Transverse colon (tissue), 4 donors: Measurements from ENCODE around the gene CENPM. TPM values are rescaled to one million over a fixed set of nuclear protein-coding genes. Genes with fewer than 3 reads are reported as not detected.

ENCODE experiments used
- DNase-seq: peaks from one replicate; pipeline ENCODE4 v3.0.0-alpha.2; 2019
- H3K27ac ChIP-seq, 4 donors: fragments of 200-600 bp; sonication (generic); 2 replicates each; pipeline ENCODE4 v1.5.1; 2016 to 2018; ENCODE audit warnings: inconsistent platforms in 4 of 4
- H3K27me3 ChIP-seq: fragments of 200-600 bp; sonication (generic); 2 replicates; pipeline ENCODE4 v1.5.1; 2017; ENCODE audit warnings: inconsistent platforms
- H3K36me3 ChIP-seq, 4 donors: fragments of 200-600 bp; sonication (generic); 2 replicates each; pipeline ENCODE4 v1.5.1; 2017 to 2019; ENCODE audit warnings: inconsistent platforms in 4 of 4
- H3K4me1 ChIP-seq, 4 donors: fragments of 200-600 bp; sonication (generic); 2 replicates each; pipeline ENCODE4 v1.5.1; 2017 to 2020; ENCODE audit warnings: inconsistent platforms in 4 of 4
- H3K4me3 ChIP-seq, 4 donors: fragments of 200-600 bp; sonication (generic); 1 replicate in 1 of 4; 2 replicates in 3 of 4; pipeline versions ENCODE4 v1.5.1 to v1.6.1; 2017 to 2019; ENCODE audit warnings: inconsistent platforms in 4 of 4
- H3K9me3 ChIP-seq, 2 donors: fragments of 200-600 bp; sonication (generic); 2 replicates each; pipeline ENCODE4 v1.5.1; 2017 to 2019; ENCODE audit warnings: inconsistent platforms in 2 of 2
- CTCF ChIP-seq, 5 experiments: fragments of 200-600 bp in 3 of 5; fragments of 450-650 bp in 2 of 5; sonication (generic) in 3 of 5; IDR thresholded peaks; 1 replicate in 2 of 5; 2 replicates in 3 of 5; pipeline ENCODE4 v1.5.1; 2016 to 2017; ENCODE audit warnings: antibody characterized with exemption in 5 of 5, inconsistent platforms in 3 of 5, mild to moderate bottlenecking in 2 of 5, moderate library complexity in 1 of 5
- EP300 ChIP-seq: sonication (generic); formaldehyde crosslinking; IDR thresholded peaks from one replicate; pipeline ENCODE4 v1.6.1; 2017; ENCODE audit warnings: antibody characterized with exemption, low read depth
- POLR2A ChIP-seq: fragments of 450-650 bp; IDR thresholded peaks from one replicate; pipeline ENCODE4 v1.6.1; 2016; ENCODE audit warnings: antibody characterized with exemption, mild to moderate bottlenecking, moderate library complexity
- POLR2AphosphoS5 ChIP-seq, 3 donors: sonication (generic); formaldehyde crosslinking; IDR thresholded peaks; one replicate each; pipeline ENCODE4 v1.6.1; 2016; ENCODE audit warnings: antibody characterized with exemption in 3 of 3
- WGBS, 2 donors: methylation state at CpG; one replicate each; pipeline ENCODE4 v1.1.5; 2018; ENCODE audit warnings: low coverage in 1 of 2; 5-methylcytosine and 5-hydroxymethylcytosine counted together
- in situ Hi-C, 4 donors: fragments of 200-750 bp; cut with MboI; loops; one replicate each; pipeline versions ENCODE4 v1.15.0 to v1.15.1; 2017; ENCODE audit warnings: low sequenced_read_pairs in 3 of 4, low pct_ligation_motif_present in 1 of 4, low pct_unique_long_range_greater_than_20kb in 1 of 4
- intact Hi-C: fragments of 100-400 bp; cut with DNase I; formaldehyde crosslinking; loops from one replicate; pipeline ENCODE4 v1.15.1; 2023; ENCODE audit warnings: low total_unique reads
- total RNA-seq, 4 donors: library from RNA; depleted of rRNA; stranded (reverse); fragments of >200 nt; gene quantifications; one replicate each; pipeline ENCODE4 v1.1.0, GENCODE V29; 2016

Gene CENPM
- total RNA-seq, 4 donors from 2014 or later, result 6.0 to 22.9 (median 11.0) TPM; not detected in 1

GRCh38 chr22:41914611-41915034 is 32.3 kb downstream of the CENPM start:
- H3K27me3 ChIP-seq, result peaks cover 97% of the 10 kb centered on the region
- 1% methylated on average over 35 of the region's 67 CpGs; no CpG with 5 or more reads in 1 of the 2 donors for WGBS, 2 donors
- DNase-seq, result no peak
- H3K4me3 ChIP-seq, result peak overlapping the region in 3 of 4 donors; percentile 29 to 57 (median 41)
- no peaks in the 10 kb centered on the region for H3K36me3 ChIP-seq
- intact Hi-C loops, result loop anchor here (5.0 kb wide), 1 partner anchor 32 kb away; no protein-coding TSS in a partner anchor
- no peak overlapping the region for H3K27ac ChIP-seq
- peaks cover 19 to 52% (median 50%) of the 10 kb centered on the region in 4 donors for H3K4me1 ChIP-seq
- H3K9me3 ChIP-seq, result no peaks in the 10 kb centered on the region
- TF ChIP-seq CTCF (IDR thresholded peaks at IDR 0.05) (no peak), POLR2A (no peak), POLR2AphosphoS5 (IDR thresholded peaks at IDR 0.05) (no peak), EP300 (no peak)
- in situ Hi-C loops, result no loop called here

DNA sequence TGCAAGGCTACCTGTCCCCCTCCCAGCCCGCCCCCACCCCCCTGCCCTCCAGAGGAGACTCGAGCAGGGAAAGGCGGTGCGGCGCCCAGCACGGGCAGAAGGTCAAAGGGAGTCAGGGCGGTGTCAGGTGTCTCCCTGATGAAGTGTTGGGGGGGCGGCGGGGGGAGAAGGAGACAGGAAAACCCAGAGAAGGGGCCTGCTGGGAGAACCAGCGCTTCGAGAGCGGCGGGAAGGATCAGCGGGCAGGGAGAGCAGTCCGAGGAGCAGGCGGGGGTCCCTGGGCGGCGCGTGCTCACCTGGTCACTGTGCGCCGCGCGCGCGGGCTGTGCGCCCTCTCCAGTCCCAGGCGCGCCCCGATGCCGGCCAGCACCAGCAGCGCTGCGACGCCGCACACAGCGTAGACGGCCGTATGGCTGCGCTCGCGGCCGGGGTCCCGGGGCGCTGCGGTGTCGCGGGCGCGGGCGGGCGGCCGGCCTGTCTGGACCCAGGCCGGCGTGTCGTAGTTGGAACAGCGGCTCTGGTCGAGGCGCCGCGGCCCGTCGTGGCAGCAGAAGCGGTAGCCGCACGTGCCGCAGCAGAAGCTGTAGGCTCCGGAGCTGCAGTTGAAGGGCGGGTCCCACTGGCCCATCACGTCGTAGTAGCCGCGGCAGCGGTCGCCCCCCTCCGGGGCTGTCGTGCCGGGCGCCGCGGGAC is 33.0 kb downstream of the CENPM start:
- Histone ChIP-seq H3K36me3 (no peaks in the 10 kb centered on the region), H3K27me3 (peaks cover 98% of the 10 kb centered on the region), H3K27ac (no peak overlapping the region), H3K4me1 (peaks cover 13 to 48% (median 45%) of the 10 kb centered on the region in 4 donors), H3K9me3 (no peaks in the 10 kb centered on the region), H3K4me3 (no peak overlapping the region)
- in situ Hi-C loops, result no loop called here
- TF ChIP-seq CTCF (IDR thresholded peaks at IDR 0.05) (no peak), POLR2A (no peak), EP300 (no peak), POLR2AphosphoS5 (IDR thresholded peaks at IDR 0.05) (no peak)
- intact Hi-C loops, result no loop called here
- no peak for DNase-seq
- WGBS, 2 donors, result 2% methylated on average over 49 of the region's 79 CpGs; no CpG with 5 or more reads in 1 of the 2 donors

DNA sequence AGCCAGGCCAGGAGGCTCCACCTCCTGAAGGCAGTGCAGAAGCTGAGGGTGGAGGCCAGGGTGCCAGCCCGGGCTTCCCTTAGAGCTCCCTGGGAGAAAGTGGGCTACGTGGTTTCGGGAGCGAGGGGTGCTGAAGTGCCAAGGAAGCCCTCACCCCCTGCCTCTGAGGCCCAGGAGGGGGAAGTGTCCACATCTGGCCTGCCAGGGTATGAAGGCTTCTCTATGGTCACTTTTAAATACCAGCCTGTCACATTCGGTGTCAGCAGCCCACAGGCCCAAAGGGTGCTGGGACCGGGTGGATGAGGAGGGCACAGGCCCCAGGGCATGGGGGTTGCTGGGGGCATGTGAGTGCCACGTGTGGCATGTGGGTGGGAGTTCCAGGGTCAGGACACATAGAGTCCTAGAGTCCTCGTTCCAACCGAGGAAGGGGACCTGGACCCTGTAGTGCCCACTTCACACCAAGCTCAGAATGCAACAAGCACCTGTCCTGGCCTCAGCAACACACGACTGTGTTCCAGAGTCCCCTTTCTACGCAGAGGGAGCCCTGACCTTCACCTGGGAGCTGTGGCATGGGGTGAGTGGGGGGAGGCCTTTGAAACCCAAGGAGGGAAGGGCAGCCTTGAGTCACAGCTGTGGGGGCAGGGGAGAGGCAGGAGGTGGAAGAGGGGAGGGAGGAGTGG is 33.8 kb downstream of the CENPM start:
- Histone ChIP-seq H3K9me3 (no peaks in the 10 kb centered on the region), H3K27ac (no peak overlapping the region), H3K4me3 (no peak overlapping the region), H3K27me3 (peaks cover 92% of the 10 kb centered on the region), H3K4me1 (peaks cover 11 to 43% (median 40%) of the 10 kb centered on the region in 4 donors), H3K36me3 (no peaks in the 10 kb centered on the region)
- 62 to 100% methylated on average over 2 to 11 of the region's 11 CpGs for WGBS, 2 donors
- in situ Hi-C loops, result no loop called here
- TF ChIP-seq POLR2A (no peak), EP300 (no peak)
- intact Hi-C loops, result no loop called here
- DNase-seq, result no peak

DNA sequence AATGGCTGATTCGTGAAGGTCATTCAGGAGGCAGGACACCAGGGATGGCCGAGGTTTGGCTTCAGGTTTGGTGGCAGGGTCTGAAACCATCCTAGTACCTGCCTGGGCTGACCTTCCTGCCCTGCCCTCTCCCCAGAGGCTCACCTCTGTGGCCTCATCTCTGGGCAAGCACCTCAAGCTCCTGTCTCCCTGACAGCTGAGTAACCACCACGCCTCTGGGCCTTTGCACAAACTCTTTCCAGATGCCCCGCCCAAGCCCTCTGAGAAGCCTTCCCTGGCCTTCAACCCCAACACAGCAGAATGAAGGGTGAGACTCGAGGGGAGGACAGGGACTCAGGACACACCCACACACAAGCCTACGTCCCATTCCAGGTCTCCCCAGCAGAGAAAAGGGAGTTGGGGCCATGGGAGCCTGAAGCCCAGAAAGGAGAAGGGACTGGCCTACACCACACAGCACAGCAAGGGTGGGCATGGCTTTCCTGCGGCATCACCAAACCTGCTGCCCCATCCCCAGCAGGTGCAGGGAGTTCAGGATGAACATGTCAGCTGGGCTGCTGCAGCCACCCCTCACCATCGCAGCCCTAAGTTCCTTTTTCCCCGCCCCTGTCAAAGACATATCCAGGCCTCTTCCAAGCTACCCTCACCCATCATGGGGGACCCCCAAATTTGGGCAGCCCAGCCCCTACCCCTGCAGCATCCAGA is 34.5 kb downstream of the CENPM start:
- intact Hi-C loops, result no loop called here
- Histone ChIP-seq H3K27me3 (peaks cover 86% of the 10 kb centered on the region), H3K4me1 (peaks cover 11 to 37% (median 37%) of the 10 kb centered on the region in 4 donors), H3K4me3 (no peak overlapping the region), H3K9me3 (no peaks in the 10 kb centered on the region), H3K27ac (no peak overlapping the region), H3K36me3 (no peaks in the 10 kb centered on the region)
- no peak for DNase-seq
- in situ Hi-C loops, result no loop called here
- TF ChIP-seq POLR2AphosphoS5 (IDR thresholded peaks at IDR 0.05) (no peak), POLR2A (no peak), CTCF (IDR thresholded peaks at IDR 0.05) (no peak), EP300 (no peak)
- WGBS, 2 donors, result 71% methylated on average over 9 of the region's 9 CpGs; no CpG with 5 or more reads in 1 of the 2 donors
